HG03457 (cell line): ENCODE data around the gene CA7.
"Not testable (repeated sequence)": the region's sequence is repeated elsewhere in the genome, so short reads cannot be mapped to it uniquely, and the experiment has no call there.

Experiments
- ATAC-seq: cut with Tn5 transposase; IDR thresholded peaks from one replicate; pipeline ENCODE4 v1.9.1; 2021; ENCODE audit warnings: moderate number of reproducible peaks; ENCODE audit not compliant: unreplicated experiment

Gene CA7

GRCh38 chr16:66895999-66896398, 51.8 kb downstream of the CA7 start:
- no peak for ATAC-seq

- ATAC-seq = not testable (repeated sequence)
Measured at GRCh38 chr16:66896682-66897081, 52.5 kb downstream of the CA7 start.

DNA sequence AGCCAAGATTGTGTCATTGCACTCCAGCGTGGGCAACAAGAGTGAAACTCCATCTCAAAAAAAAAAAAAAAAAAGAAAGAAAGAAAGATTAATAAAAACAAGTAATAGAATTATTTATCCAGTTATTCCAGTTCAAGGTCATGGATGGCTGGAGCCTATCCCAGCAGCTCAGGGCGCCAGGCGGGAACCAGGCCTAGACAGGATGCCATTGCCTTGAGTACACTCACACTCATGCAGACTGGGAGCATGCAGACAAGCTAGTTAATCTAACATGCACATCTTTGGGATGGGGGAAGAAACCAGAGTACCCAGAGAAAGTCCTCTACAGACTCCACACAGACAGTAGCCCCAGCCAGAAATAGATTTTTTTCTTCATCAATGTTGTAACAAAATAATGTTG, 54.0 kb downstream of the CA7 start:
- no peak for ATAC-seq

- no peak for ATAC-seq
Measured at GRCh38 chr16:66898933-66899309, 54.7 kb downstream of the CA7 start.

- ATAC-seq = no peak
Measured at GRCh38 chr16:66899310-66899944, 55.2 kb downstream of the CA7 start.

DNA sequence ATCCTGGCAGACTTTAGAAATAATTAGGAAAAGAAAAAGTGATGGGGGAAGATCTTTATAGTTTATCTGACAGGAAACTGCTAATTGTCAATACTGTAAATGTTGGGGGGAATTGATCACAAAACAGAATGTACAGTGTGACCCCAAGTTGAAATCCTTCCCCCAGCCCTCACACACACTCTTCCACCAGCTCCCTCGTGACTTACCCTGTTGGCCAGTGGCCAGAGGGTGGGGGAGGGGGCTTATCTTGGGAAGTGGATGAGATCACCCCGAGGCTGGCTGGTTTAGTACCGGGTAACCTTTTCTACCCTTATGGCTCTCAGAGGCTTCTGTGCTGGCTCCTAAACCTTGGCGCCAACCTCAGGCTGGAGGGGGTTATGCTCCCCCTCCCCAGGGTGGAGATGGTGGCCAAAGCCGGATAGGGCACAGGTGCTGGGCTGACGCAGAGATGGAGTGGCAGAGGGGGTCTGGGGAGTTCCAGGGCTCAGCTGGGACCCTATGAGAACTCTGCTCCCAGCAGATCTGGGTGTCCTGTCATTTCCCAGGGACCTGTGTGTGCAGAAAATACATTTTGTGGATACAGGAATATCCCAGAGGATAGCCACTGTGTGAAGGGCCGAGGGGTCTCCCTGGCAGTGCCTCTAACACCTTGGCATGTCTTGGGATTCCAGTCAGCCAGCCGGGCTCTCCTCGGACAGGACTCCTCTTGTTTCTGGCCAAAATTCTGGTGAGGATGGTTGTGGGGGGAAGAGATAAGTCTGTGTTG, 55.9 kb downstream of the CA7 start:
- ATAC-seq = no peak

GRCh38 chr16:66900721-66901441, 56.7 kb downstream of the CA7 start:
- no peak for ATAC-seq

- ATAC-seq = no peak
Measured at GRCh38 chr16:66901626-66902025, 57.4 kb downstream of the CA7 start.

GRCh38 chr16:66902648-66903543, 58.7 kb downstream of the CA7 start:
- no peak for ATAC-seq
